GM21619 (cell line): ENCODE data around the gene TENM3.
"Not testable (repeated sequence)": the region's sequence is repeated elsewhere in the genome, so short reads cannot be mapped to it uniquely, and the experiment has no call there.

ENCODE experiments used
- ATAC-seq: cut with Tn5 transposase; IDR thresholded peaks from one replicate; pipeline ENCODE4 v1.9.1; 2021; ENCODE audit not compliant: unreplicated experiment

Gene TENM3

DNA sequence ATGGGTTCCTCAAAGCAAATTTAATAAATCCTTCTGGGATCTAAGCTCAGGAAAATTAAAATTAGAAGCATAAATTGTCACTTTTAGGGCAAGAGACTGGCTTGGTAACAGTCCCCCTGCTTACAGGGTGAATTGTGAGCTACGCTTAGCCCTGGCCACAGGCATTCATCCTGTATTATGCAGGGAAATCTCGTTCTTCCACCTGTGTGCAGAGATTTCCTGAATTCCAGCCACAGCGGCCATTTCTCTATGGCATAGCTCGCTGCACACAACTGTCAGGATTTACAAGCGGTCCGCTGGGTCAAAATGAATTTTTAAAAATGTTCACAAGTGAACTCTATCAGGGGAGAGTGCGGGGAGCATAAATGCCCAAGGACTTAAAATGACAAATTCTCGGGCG lies 562.1 kb downstream of the TENM3 start:
- ATAC-seq = no peak

GRCh38 chr4:182805750-182806149 lies 562.5 kb downstream of the TENM3 start:
- ATAC-seq = no peak

DNA sequence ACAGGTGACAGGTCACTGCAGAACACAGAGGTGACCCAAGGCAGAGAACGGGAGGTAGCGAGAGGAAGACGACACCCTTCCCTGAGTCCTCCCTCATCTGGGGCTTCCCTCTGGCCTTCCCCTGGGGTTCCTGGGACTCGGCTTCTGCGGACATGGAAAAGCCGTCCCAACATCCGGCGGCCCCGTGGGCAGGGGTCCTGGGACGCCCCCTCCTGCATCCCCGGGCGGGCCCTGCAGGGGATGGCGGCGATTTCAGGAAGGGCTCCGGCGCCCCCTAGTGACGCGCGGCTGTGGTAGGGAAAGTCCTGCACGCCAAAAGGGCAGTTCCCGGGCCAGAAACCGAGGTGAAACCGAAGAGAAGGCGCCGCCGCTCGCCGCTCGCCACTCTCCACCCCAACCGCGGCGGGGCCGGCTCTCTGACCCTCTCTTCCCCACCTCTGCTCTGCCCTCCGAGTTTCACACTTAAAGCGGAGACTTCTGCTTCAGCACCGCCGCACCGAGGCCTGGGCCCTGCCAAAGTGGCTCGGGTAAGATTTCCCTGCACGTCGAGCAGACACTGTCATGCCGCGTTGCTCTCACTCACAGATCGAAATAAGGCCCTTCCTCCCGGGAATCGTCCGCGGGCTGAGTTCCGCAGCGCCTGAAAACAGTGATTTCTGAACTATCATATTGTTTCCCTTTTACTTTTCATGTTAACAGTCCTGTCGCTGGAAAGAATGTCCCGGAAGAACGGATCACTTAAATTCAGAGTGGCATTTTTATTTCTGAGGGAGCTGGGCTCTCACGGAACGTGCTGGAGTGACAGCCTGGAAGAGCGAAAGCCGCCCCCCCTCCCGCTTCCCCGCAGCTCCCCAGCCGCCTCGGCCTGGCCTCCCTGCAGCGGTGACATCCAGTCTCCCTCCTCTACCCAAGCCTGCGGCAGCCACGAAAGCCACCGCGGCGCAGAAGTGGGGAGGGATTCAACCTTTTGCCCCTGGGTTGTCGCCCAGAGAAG lies 563.4 kb downstream of the TENM3 start:
- ATAC-seq = peak; percentile 63

- ATAC-seq = no peak
These were observed 564.1 kb downstream of the TENM3 start for GRCh38 chr4:182807346-182807745.

GRCh38 chr4:182807767-182808548 lies 564.8 kb downstream of the TENM3 start:
- ATAC-seq = no peak

DNA sequence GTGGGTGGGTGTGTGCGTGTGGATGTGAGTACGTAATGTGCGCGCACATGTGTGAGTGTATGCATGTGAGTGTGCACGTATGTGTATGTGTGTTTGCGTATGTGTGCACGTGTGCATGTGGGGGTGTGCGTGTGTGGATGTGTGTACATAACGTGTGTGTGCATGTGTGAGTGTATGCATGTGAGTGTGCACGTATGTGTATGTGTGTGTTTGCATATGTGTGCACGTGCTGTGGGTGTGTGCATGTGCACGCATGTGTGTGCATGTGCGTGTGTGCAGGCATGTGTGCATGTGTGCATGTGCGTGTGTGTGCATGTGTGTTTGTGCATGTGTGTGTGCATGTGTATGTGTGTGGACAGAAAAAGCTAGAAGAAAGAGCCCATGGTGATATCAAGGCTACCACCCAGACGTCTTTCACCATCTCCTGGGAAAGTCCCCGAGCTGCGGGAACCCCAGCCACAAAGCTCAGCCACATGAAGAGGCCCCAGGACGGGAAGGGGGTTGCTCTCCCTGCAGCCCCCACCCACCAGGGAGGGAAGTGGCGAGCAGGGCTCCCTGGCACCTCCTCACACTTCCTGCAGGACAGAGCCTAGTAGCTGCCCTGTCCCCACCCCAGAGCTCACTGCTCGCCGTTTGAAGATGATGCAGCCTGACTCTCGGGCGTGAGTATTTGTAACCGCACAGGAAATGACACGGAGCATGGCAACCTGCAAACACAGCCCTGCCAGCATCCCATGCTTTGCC lies 565.6 kb downstream of the TENM3 start:
- peak; percentile 88 for ATAC-seq

DNA sequence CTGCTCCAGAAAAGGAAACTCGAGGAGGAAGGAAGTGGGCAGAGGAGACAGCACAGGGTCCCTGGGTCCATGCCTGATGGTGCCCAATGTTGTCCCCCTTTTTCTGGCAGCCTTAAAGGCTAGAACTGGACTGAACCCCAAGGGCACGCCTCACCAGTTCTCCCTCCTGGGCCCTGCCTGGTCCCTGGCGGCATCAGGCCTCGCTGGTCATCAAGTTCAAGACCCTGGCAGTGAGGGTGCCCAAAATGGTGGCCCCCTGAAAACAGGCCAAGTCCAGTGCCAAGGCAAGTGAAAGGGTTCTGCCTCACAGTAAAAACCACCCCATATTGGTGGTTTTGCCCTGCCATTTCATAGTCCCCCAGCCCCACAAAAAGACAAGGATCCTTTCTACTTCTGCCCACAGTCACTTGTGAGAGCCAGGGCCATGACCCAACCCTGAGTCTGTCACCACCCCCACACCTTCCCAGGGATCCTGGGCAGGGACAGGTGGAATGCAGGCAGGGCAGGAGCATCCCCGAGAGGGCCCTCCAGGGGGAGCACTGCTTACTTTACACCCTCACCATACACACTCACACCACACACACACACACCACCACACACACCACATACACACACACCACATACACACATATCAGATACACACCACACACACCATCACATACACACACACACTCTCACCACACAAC lies 566.4 kb downstream of the TENM3 start:
- peak; percentile 27 for ATAC-seq

- no peak for ATAC-seq
These were observed 567.0 kb downstream of the TENM3 start for GRCh38 chr4:182810103-182810615.

GRCh38 chr4:182812916-182813315 lies 569.7 kb downstream of the TENM3 start:
- no peak for ATAC-seq

DNA sequence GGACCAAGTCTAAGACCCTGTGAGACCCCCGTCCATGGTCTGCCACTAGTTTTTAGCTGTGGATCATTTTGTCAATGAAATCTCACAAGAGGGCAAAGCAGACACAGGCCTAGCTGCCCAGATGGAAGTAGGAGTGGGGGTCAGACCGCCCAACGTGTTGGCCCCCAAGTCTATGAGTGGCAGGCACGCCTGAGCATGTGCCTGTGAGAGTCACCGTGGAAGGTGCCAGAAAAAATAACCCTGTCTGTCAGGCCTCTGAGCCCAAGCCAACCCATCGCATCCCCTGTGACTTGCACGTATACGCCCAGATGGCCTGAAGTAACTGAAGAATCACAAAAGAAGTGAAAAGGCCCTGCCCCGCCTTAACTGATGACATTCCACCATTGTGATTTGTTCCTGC lies 570.9 kb downstream of the TENM3 start:
- ATAC-seq = not testable (repeated sequence)

DNA sequence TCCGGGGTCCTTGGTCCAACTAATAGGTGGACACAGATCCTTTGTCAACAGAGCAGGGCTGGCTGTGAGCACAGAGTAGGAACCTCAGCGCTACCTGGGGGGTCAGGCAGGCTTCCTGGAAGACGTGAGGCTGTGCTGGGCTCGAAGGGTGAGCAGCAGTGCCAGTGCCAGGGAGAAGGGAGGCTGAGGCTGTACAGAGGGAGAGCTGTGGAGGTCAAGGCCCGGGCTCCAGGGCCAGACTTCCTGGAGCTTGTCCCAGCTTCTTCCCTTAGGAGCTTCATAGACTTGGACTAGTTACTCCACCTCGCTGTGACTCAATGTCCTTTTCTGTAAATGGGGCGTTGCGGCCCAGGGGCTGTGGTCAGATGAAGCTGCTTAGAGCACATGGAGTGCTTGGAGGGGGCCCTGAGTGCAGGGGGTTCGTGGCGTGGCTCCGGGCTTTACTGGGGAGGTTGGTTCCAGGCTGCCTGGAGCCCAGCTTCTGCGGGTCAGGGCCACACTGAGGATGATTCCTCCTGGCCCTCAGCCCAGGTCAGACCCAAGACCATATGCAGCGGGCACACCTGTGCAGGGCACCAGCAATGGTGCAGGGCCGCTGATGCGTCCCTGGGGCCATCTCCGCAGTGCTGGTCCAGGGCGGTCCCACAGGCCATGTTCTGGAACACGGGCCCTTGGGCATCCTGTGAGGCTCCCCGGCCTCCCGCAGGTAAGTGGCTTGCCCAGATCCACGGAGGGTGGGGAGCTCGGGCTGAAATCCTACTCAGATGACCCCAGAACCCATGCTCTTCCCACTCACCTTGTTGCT lies 575.9 kb downstream of the TENM3 start:
- no peak for ATAC-seq

GRCh38 chr4:182819751-182820150 lies 576.5 kb downstream of the TENM3 start:
- no peak for ATAC-seq

DNA sequence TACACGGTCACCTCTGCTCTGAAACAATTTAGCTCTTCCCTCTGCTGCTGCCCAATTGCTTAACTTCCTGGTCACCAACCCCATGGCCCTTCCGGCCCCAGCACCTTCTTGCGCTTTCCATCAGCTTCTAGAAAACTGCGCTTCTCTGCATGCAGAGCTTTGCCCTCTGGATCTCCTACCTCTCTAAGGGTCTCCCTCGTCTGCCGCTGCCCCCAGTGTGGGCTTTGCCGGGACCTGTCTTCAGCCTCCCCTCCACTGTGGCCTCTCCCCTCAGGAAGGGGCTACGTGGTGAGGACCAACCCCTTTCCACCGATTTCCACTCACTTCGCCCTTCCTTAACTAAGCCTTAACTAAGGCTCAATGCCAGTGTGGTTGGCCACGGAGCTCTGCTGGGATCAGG lies 579.4 kb downstream of the TENM3 start:
- no peak for ATAC-seq

GRCh38 chr4:182823576-182823975 lies 580.4 kb downstream of the TENM3 start:
- ATAC-seq = peak; percentile 67

DNA sequence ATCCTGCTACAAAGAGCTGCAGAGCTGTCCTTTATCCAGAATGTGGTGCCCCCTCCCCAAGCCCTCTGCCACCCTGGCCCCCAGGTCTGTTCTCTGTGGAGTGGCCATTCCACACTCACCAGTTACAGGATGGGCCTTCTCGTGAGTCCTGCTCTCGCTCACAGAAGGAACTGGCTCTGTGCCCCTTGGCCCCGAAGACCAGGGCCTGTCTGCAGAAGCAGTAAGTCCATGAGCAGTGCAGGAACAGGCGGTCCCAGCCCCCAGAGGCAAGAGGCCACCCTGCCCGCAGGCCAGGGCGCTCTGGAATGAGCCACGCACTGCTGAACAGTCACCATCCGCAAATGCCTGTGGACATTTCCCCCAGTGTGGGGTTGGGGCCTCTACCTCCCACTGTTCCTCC lies 581.8 kb downstream of the TENM3 start:
- ATAC-seq = no peak

DNA sequence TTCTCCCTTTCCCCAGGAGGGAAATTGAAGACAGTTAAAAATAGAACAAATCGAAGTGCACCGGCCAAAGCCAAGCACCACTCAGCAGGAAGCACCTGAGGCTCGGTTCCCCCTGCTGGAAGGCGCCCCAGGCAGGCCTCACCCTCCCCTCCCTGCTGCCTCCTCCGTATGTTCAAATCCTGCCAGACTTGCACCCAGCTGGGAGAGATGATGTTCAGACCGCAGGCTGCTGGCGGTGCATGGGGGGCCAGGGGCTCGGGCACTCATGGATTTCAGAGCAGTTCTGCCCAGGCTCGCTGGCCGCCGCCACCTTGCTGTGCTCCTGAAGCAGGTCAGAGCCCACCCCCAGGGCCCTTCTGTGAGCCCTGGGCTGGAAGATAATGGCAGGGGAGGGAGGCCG lies 582.6 kb downstream of the TENM3 start:
- ATAC-seq = no peak

- peak; percentile 46 for ATAC-seq
These were observed 583.2 kb downstream of the TENM3 start for GRCh38 chr4:182826391-182826790.

- no peak for ATAC-seq
These were observed 584.0 kb downstream of the TENM3 start for GRCh38 chr4:182827166-182827565.

- no peak for ATAC-seq
These were observed 584.8 kb downstream of the TENM3 start for GRCh38 chr4:182827954-182828353.
